ENCODE results near the gene ISL1. TPM values are rescaled to one million over a fixed set of nuclear protein-coding genes. Genes with fewer than 3 reads are reported as not detected.
A peak's percentile ranks its signal among the peaks of the same experiment; 100 is the strongest.

Gene ISL1
- total RNA-seq (2014; rRNA removed; shearing (Covaris generic)) = 0.07 and 0.10 TPM in 2 replicates

DNA sequence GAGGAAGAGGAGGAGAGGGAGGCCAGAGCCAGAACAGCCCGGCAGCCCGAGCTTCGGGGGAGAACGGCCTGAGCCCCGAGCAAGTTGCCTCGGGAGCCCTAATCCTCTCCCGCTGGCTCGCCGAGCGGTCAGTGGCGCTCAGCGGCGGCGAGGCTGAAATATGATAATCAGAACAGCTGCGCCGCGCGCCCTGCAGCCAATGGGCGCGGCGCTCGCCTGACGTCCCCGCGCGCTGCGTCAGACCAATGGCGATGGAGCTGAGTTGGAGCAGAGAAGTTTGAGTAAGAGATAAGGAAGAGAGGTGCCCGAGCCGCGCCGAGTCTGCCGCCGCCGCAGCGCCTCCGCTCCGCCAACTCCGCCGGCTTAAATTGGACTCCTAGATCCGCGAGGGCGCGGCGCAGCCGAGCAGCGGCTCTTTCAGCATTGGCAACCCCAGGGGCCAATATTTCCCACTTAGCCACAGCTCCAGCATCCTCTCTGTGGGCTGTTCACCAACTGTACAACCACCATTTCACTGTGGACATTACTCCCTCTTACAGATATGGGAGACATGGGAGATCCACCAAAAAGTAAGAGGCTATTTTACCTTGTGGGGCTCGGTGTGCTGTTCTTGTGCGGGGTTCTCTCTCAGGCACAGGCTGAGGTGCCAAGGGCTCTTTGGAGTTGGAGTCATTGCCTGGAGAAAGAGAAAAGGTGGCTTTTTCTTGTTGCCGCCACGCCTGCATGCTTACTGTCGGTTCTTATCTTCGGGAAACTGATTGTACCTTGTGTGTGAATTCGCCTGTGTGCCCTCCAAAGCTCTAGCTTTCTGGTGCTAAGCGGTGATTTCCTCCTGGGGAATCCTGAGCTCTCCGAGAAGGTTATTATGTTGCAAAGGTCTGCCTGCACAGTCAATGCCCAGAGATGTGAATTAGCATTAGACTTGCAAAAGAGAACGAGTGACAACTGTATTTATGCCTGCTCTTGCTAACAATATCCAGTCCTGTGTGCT, at the start of gene ISL1:
ISL1 (plus strand) TSS at position 318 of the 991 bp plus-strand sequence; CDS start at position 542, 224 bp downstream.
- peak; percentile 94 for DNase-seq
- no peaks in the 10 kb centered on the region for H3K36me3 ChIP-seq (replicated peaks; ENCODE audit: control insufficient read depth, insufficient read depth, low read length)
- peaks cover 95% of the 10 kb centered on the region for H3K27me3 ChIP-seq (ENCODE audit: control insufficient read depth, insufficient read depth, low read length)
- H3K4me3 ChIP-seq (ENCODE audit: insufficient read depth, low read depth, low read length) = peak within 1 kb of the TSS; percentile 57

DNA sequence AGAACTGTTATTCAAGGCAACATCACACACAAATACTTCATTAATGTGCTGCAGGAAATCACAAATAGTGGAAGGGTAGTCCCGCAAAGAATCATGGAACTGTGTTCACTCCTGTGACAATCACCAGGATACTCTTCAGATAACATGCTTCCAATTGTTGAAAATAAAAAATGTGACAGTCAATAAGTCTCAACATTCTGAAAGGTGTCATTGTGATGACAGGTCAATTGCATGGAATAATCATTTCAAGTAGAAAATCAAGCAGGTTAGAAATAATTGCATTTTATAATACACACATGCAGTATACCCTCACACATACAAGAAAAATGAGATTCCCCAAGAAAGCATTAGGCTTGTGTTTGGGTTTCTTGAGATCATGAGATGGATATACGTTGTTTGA, 46.4 kb upstream of the ISL1 start:
- no peaks in the 10 kb centered on the region for H3K36me3 ChIP-seq (replicated peaks; ENCODE audit: control insufficient read depth, insufficient read depth, low read length)
- no peaks in the 10 kb centered on the region for H3K27me3 ChIP-seq (ENCODE audit: control insufficient read depth, insufficient read depth, low read length)
- no peak overlapping the region for H3K4me3 ChIP-seq (ENCODE audit: insufficient read depth, low read depth, low read length)
- no peak for DNase-seq

GRCh38 chr5:51345106-51345505, 38.1 kb upstream of the ISL1 start:
- no peak overlapping the region for H3K4me3 ChIP-seq (ENCODE audit: insufficient read depth, low read depth, low read length)
- H3K27me3 ChIP-seq (ENCODE audit: control insufficient read depth, insufficient read depth, low read length) = no peaks in the 10 kb centered on the region
- H3K36me3 ChIP-seq (replicated peaks; ENCODE audit: control insufficient read depth, insufficient read depth, low read length) = no peaks in the 10 kb centered on the region
- no peak for DNase-seq

- Histone ChIP-seq H3K36me3 (replicated peaks; ENCODE audit: control insufficient read depth, insufficient read depth, low read length) (no peaks in the 10 kb centered on the region), H3K27me3 (ENCODE audit: control insufficient read depth, insufficient read depth, low read length) (no peaks in the 10 kb centered on the region), H3K4me3 (ENCODE audit: insufficient read depth, low read depth, low read length) (no peak overlapping the region)
- DNase-seq = no peak
Measured at GRCh38 chr5:51347157-51347556, 36.1 kb upstream of the ISL1 start.

DNA sequence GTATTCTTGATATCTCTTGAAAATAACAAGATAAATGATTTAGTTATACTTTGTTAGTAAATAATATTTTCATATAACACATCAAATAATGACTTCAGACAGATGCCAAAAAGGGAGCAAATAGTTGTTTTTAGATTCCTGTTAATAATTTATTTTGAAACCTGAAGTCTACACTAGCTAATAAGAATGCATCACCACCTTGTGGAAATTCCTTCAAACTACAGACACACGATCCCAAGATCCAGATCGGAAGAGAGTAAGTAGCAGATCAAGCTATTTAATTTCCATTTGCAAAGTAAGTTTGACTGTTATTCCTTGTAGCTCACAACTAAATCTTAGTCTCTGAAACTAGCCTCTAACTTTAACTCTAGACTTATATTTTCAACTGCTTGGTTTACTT, 35.5 kb upstream of the ISL1 start:
- DNase-seq = peak; percentile 16
- no peaks in the 10 kb centered on the region for H3K27me3 ChIP-seq (ENCODE audit: control insufficient read depth, insufficient read depth, low read length)

GRCh38 chr5:51371052-51371451, 12.2 kb upstream of the ISL1 start:
- H3K27me3 ChIP-seq (ENCODE audit: control insufficient read depth, insufficient read depth, low read length) = peaks cover 24% of the 10 kb centered on the region
- H3K36me3 ChIP-seq (replicated peaks; ENCODE audit: control insufficient read depth, insufficient read depth, low read length) = no peaks in the 10 kb centered on the region
- DNase-seq = no peak

More for the DNA sequence above, 35.5 kb upstream of the ISL1 start:
- Histone ChIP-seq H3K36me3 (replicated peaks; ENCODE audit: control insufficient read depth, insufficient read depth, low read length) (no peaks in the 10 kb centered on the region), H3K4me3 (ENCODE audit: insufficient read depth, low read depth, low read length) (no peak overlapping the region)

GRCh38 chr5:51373880-51374523, 9.2 kb upstream of the ISL1 start:
- DNase-seq = no peak
- Histone ChIP-seq H3K36me3 (replicated peaks; ENCODE audit: control insufficient read depth, insufficient read depth, low read length) (no peaks in the 10 kb centered on the region), H3K4me3 (ENCODE audit: insufficient read depth, low read depth, low read length) (no peak overlapping the region), H3K27me3 (ENCODE audit: control insufficient read depth, insufficient read depth, low read length) (peaks cover 53% of the 10 kb centered on the region)

More at GRCh38 chr5:51371052-51371451, 12.2 kb upstream of the ISL1 start:
- no peak overlapping the region for H3K4me3 ChIP-seq (ENCODE audit: insufficient read depth, low read depth, low read length)

GRCh38 chr5:51375084-51375483, 8.2 kb upstream of the ISL1 start:
- Histone ChIP-seq H3K27me3 (ENCODE audit: control insufficient read depth, insufficient read depth, low read length) (peaks cover 62% of the 10 kb centered on the region), H3K4me3 (ENCODE audit: insufficient read depth, low read depth, low read length) (no peak overlapping the region), H3K36me3 (replicated peaks; ENCODE audit: control insufficient read depth, insufficient read depth, low read length) (no peaks in the 10 kb centered on the region)
- DNase-seq = no peak

DNA sequence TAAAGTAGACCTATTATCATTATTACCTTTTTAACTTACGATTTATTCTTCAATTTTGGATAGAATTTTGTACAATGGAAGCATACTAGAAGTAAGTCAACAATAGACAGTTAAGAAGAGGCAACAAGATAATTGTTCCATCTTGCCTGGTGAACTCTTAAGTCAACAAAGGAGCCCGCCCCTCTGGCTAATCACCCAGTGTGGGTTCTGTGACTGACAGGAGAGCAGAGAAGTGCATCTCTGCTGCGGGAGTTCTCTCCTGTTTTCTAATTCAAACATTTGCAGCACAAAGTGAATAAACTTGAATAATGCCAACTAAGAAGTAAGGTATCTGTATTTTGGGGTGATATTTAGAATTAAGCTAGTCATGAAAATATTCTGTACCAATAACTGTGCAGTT, 6.7 kb upstream of the ISL1 start:
- no peak for DNase-seq
- peaks cover 76% of the 10 kb centered on the region for H3K27me3 ChIP-seq (ENCODE audit: control insufficient read depth, insufficient read depth, low read length)
- no peaks in the 10 kb centered on the region for H3K36me3 ChIP-seq (replicated peaks; ENCODE audit: control insufficient read depth, insufficient read depth, low read length)
- H3K4me3 ChIP-seq (ENCODE audit: insufficient read depth, low read depth, low read length) = no peak overlapping the region

- no peak for DNase-seq
- peaks cover 83% of the 10 kb centered on the region for H3K27me3 ChIP-seq (ENCODE audit: control insufficient read depth, insufficient read depth, low read length)
- no peaks in the 10 kb centered on the region for H3K36me3 ChIP-seq (replicated peaks; ENCODE audit: control insufficient read depth, insufficient read depth, low read length)
- no peak overlapping the region for H3K4me3 ChIP-seq (ENCODE audit: insufficient read depth, low read depth, low read length)
Measured at GRCh38 chr5:51377151-51378060, 5.8 kb upstream of the ISL1 start.

GRCh38 chr5:51378061-51378409, 5.2 kb upstream of the ISL1 start:
- Histone ChIP-seq H3K27me3 (ENCODE audit: control insufficient read depth, insufficient read depth, low read length) (peaks cover 90% of the 10 kb centered on the region), H3K4me3 (ENCODE audit: insufficient read depth, low read depth, low read length) (peak overlapping the region; percentile 14), H3K36me3 (replicated peaks; ENCODE audit: control insufficient read depth, insufficient read depth, low read length) (no peaks in the 10 kb centered on the region)
- DNase-seq = no peak

DNA sequence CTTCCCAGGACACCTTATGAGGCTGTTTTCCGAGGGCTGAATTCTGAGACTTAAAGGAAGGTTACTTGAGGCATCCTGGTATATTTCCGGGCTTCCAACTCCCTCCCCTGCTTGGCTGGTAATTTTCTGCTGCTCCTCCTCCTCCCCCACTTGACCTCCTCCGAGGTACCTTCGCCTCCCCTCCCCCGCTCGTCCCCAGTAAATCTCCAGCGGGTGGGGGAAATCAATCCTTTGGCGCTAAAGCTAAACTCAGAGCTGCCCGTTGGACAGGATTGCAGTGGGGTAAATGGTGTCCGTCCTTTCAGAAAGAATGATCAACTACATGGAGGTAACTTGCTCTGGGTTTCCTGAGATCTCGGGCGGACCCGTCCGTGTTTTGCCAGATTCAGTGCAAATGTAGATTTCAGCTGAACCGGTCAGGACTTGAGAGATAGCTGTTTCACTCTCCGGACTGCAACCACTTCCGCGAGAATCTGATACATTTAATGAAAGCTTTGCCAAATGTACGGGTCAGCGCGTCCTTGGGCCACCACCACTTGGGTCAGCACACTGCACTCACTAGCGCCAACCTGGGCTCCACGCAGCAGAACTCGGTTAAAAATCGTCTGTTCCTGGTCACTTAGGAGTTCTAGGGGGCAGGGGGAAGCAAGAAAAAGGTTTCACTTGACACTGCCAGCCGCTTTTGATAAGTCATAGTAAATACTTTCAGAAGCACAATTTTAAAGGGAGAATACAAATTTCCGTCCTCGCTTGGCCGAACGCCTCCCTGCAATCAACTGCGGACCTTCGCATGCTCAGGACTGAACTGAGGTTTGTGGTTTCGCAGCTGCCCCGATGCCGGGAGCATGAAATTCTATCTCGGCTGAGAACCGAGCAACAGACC, 4.6 kb upstream of the ISL1 start:
- no peaks in the 10 kb centered on the region for H3K36me3 ChIP-seq (replicated peaks; ENCODE audit: control insufficient read depth, insufficient read depth, low read length)
- H3K4me3 ChIP-seq (ENCODE audit: insufficient read depth, low read depth, low read length) = peak overlapping the region; percentile 32
- peaks cover 94% of the 10 kb centered on the region for H3K27me3 ChIP-seq (ENCODE audit: control insufficient read depth, insufficient read depth, low read length)
- peak; percentile 59 for DNase-seq

DNA sequence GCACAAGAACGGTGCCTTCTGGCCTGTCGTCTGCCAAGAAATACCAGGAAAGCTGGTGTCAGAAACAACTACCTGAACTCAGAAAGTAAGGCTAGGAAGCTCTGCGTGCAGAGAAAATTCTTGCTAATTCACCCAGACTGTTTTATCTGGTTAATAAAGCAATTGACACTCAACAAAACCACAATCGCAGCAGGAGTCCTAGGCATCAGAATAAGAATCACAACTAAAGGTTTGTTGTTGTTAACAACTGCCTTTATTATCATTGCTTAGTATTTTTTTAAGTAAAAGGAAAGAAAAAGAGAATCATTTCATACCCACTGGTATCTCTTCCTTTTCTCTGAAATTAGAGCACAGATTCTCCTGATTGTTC, 3.9 kb upstream of the ISL1 start:
- Histone ChIP-seq H3K4me3 (ENCODE audit: insufficient read depth, low read depth, low read length) (peak overlapping the region; percentile 32; the same call in 1 of the 2 replicates), H3K36me3 (replicated peaks; ENCODE audit: control insufficient read depth, insufficient read depth, low read length) (no peaks in the 10 kb centered on the region), H3K27me3 (ENCODE audit: control insufficient read depth, insufficient read depth, low read length) (peaks cover 93% of the 10 kb centered on the region)
- no peak for DNase-seq
